Muscle of leg (tissue), 11 donors: ENCODE results near the gene RAB43. TPM values are rescaled to one million over a fixed set of nuclear protein-coding genes. Genes with fewer than 3 reads are reported as not detected.
A peak's percentile ranks its signal among the peaks of the same experiment; 100 is the strongest.

Source experiments
- DNase-seq: peaks from one replicate; pipeline ENCODE4 v3.0.0; 2013
- H3K27ac ChIP-seq: one replicate; pipeline ENCODE4 v1.5.1; 2013; ENCODE audit warnings: mild to moderate bottlenecking, low read length, control low read depth
- H3K27me3 ChIP-seq: one replicate; pipeline ENCODE4 v1.6.1; 2013; ENCODE audit warnings: low read length; ENCODE audit not compliant: control insufficient read depth, insufficient read depth
- H3K36me3 ChIP-seq: one replicate; pipeline ENCODE4 v1.6.1; 2013; ENCODE audit warnings: low read length; ENCODE audit not compliant: control insufficient read depth, insufficient read depth
- H3K4me1 ChIP-seq: one replicate; pipeline ENCODE4 v1.6.1; 2013; ENCODE audit warnings: low read length; ENCODE audit not compliant: control insufficient read depth, insufficient read depth
- H3K4me3 ChIP-seq: one replicate; pipeline ENCODE4 v1.5.1; 2013; ENCODE audit warnings: low read length, control low read depth
- H3K9me3 ChIP-seq: replicated peaks from 2 replicates; pipeline ENCODE4 v1.6.1; 2013; ENCODE audit warnings: low read depth, low read length; ENCODE audit not compliant: control insufficient read depth
- WGBS: methylation state at CpG from one replicate; pipeline ENCODE4 v1.1.5; 2013; ENCODE audit warnings: missing lambda C conversion rate; ENCODE audit not compliant: insufficient coverage; 5-methylcytosine and 5-hydroxymethylcytosine counted together
- polyA plus RNA-seq, 8 donors: library from polyadenylated mRNA; unstranded; fragments of 120-200 nt; gene quantifications; one replicate each; pipeline versions ENCODE4 v1.2.1 to v1.2.3, GENCODE V29; 2013; ENCODE audit warnings: inconsistent platforms in 1 of 8, low replicate concordance in 1 of 8; ENCODE audit not compliant: insufficient read length in 8 of 8, insufficient read depth in 1 of 8
- total RNA-seq: library from RNA; stranded (reverse); fragments of 120-200 nt; gene quantifications from one replicate; pipeline ENCODE4 v1.2.4, GENCODE V29; 2013

The RAB43 gene
- total and polyA plus RNA-seq, 9 donors, result 1.6 to 4.2 (median 2.7) TPM

GRCh38 chr3:129061888-129062834 is 59.4 kb downstream of the RAB43 start:
- H3K4me1 ChIP-seq, result peaks cover 13% of the 10 kb centered on the region
- H3K27ac ChIP-seq, result no peak overlapping the region
- H3K9me3 ChIP-seq, result no peaks in the 10 kb centered on the region
- no peaks in the 10 kb centered on the region for H3K27me3 ChIP-seq
- WGBS, result 80% methylated on average over 22 of the region's 32 CpGs
- H3K36me3 ChIP-seq, result no peaks in the 10 kb centered on the region
- no peak for DNase-seq
- no peak overlapping the region for H3K4me3 ChIP-seq

- 82% methylated on average over 18 of the region's 19 CpGs for WGBS
- no peak for DNase-seq
- Histone ChIP-seq H3K27ac (no peak overlapping the region), H3K36me3 (no peaks in the 10 kb centered on the region), H3K9me3 (no peaks in the 10 kb centered on the region), H3K27me3 (no peaks in the 10 kb centered on the region), H3K4me3 (no peak overlapping the region), H3K4me1 (peaks cover 13% of the 10 kb centered on the region)
Measured at GRCh38 chr3:129061023-129061887, 60.3 kb downstream of the RAB43 start.

- Histone ChIP-seq H3K27ac (peak within 1 kb of the TSS; percentile 13), H3K4me1 (peaks cover 13% of the 10 kb centered on the region), H3K27me3 (no peaks in the 10 kb centered on the region), H3K4me3 (no peak within 1 kb of the TSS), H3K9me3 (no peaks in the 10 kb centered on the region), H3K36me3 (no peaks in the 10 kb centered on the region)
- 82% methylated on average over 3 of the region's 13 CpGs for WGBS
- no peak for DNase-seq
Measured at GRCh38 chr3:129060276-129061022, 61.2 kb downstream of the RAB43 start, which contains the start of gene GP9. TSS of gene GP9 (plus strand) at chr3:129060779. CDS start at chr3:129061740, 961 bp downstream.

- Histone ChIP-seq H3K4me3 (no peak overlapping the region), H3K36me3 (no peaks in the 10 kb centered on the region), H3K4me1 (peaks cover 13% of the 10 kb centered on the region), H3K27me3 (no peaks in the 10 kb centered on the region), H3K9me3 (no peaks in the 10 kb centered on the region), H3K27ac (no peak overlapping the region)
- peak; percentile 40 for DNase-seq
- WGBS, result 54% methylated on average over 7 of the region's 11 CpGs
Measured at GRCh38 chr3:129059311-129059958, 62.2 kb downstream of the RAB43 start.

- no peak for DNase-seq
- H3K27me3 ChIP-seq, result no peaks in the 10 kb centered on the region
- no peak overlapping the region for H3K27ac ChIP-seq
- no peaks in the 10 kb centered on the region for H3K9me3 ChIP-seq
- no peaks in the 10 kb centered on the region for H3K36me3 ChIP-seq
- peaks cover 15% of the 10 kb centered on the region for H3K4me1 ChIP-seq
- no peak overlapping the region for H3K4me3 ChIP-seq
- WGBS, result 47% methylated on average over 3 of the region's 4 CpGs
Measured at GRCh38 chr3:129058441-129059200, 63.0 kb downstream of the RAB43 start.

GRCh38 chr3:129057249-129057648 is 64.4 kb downstream of the RAB43 start:
- Histone ChIP-seq H3K27me3 (no peaks in the 10 kb centered on the region), H3K9me3 (no peaks in the 10 kb centered on the region), H3K27ac (no peak overlapping the region), H3K4me1 (peaks cover 27% of the 10 kb centered on the region), H3K36me3 (no peaks in the 10 kb centered on the region), H3K4me3 (no peak overlapping the region)
- DNase-seq, result no peak
- 91% methylated on average over 4 of the region's 4 CpGs for WGBS

GRCh38 chr3:129056451-129057173 is 65.0 kb downstream of the RAB43 start:
- DNase-seq, result no peak
- 58% methylated on average over 8 of the region's 9 CpGs for WGBS
- Histone ChIP-seq H3K9me3 (no peaks in the 10 kb centered on the region), H3K27me3 (no peaks in the 10 kb centered on the region), H3K36me3 (no peaks in the 10 kb centered on the region), H3K27ac (no peak overlapping the region), H3K4me1 (peaks cover 32% of the 10 kb centered on the region), H3K4me3 (no peak overlapping the region)

- Histone ChIP-seq H3K27ac (no peak overlapping the region), H3K9me3 (no peaks in the 10 kb centered on the region), H3K4me3 (no peak overlapping the region), H3K36me3 (no peaks in the 10 kb centered on the region), H3K27me3 (no peaks in the 10 kb centered on the region), H3K4me1 (peaks cover 23% of the 10 kb centered on the region)
- DNase-seq, result no peak
- WGBS, result 100% methylated on average over 1 of the region's 3 CpGs
Measured at GRCh38 chr3:129054605-129055104, 66.9 kb downstream of the RAB43 start.
